Activated CD8-positive, alpha-beta memory T cell treated with anti-CD3 and anti-CD28 coated beads for 48 hours (primary cell): ENCODE measurements around the gene MTCL1.

ENCODE experiments used
- DNase-seq, 3 experiments: peaks; one replicate each; pipeline ENCODE4 v3.0.0-alpha.2; 2020; ENCODE audit warnings: low read depth in 2 of 3, low spot score in 2 of 3

The MTCL1 gene

GRCh38 chr18:8705238-8705960, at the start of gene MTCL1:
TSS of gene MTCL1 (plus strand) at chr18:8705556. CDS start at chr18:8705661, 105 bp downstream.
- no peak for DNase-seq

GRCh38 chr18:8656232-8656631, 49.1 kb upstream of the MTCL1 start:
- no peak for DNase-seq

DNA sequence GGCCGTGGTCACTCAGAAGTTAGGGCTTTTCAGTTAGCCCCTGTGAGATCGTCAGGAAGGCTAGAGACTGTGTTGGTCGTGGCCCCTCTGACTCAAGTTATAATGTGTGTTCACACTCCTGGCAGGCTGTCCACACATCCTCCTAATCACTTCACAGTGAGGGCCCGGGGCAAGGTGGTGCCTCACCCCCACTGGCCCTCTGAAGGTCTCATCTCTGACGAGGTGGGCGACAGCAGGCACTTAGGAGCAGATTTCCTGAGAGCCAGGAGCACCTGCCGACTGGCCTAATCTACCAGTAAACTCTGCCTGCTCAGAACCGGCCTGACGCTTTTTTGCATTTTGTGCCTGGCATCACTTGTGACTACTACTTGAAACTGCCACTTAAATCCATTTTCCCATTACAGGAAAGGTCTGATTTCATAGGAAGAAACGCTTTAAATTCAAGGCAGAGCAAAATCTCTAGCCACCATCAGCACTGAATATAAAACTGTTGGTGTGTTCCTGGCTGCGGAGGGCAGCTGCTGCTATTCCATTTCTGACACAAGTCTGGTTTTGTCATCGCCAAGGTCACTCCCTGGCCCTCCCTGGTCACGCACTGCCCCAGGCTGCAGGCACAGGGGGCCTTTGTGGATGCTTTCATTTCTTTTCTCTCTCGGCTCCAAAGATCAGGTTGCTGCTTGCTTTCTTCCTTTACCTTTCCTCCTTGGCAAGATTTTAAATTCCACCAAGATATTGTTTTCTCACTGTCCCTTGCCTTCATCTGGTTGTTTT, 48.1 kb upstream of the MTCL1 start:
- DNase-seq: no peak

GRCh38 chr18:8657873-8658470, 47.4 kb upstream of the MTCL1 start:
- no peak for DNase-seq

- no peak for DNase-seq
Observed at GRCh38 chr18:8658858-8659485, 46.4 kb upstream of the MTCL1 start.

DNA sequence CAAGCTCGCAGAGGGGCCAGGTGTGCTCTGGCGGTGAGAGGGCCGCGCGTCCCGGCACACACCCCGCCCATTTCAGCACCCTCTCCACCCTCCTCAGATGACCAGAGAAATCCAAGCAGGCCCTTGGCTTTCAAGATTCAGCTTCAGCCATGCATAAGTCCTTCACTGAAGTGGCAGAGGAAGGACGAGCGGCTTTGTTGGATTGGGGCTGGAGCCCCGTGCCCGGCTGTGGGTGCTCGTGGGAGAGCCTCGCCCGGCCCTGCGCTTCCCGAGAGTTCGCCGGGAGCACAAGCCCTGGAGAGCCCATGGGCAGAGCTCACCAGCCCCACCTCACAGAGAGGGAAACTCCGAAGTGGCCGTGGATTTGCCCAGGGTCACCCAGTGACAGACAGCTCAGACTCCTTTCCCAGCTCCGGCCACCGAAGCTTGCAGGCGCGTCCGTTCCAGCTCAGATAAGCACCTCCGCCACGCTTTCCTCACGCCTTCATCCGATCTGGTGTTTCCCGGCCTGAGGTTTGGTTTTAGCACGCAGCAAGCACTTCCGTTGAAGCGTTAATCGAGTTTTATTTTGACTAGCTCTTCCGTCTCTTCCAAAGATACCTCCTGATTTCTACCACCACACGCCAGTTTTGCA, 45.6 kb upstream of the MTCL1 start:
- DNase-seq: no peak

GRCh38 chr18:8660316-8660715, 45.0 kb upstream of the MTCL1 start:
- no peak for DNase-seq

DNA sequence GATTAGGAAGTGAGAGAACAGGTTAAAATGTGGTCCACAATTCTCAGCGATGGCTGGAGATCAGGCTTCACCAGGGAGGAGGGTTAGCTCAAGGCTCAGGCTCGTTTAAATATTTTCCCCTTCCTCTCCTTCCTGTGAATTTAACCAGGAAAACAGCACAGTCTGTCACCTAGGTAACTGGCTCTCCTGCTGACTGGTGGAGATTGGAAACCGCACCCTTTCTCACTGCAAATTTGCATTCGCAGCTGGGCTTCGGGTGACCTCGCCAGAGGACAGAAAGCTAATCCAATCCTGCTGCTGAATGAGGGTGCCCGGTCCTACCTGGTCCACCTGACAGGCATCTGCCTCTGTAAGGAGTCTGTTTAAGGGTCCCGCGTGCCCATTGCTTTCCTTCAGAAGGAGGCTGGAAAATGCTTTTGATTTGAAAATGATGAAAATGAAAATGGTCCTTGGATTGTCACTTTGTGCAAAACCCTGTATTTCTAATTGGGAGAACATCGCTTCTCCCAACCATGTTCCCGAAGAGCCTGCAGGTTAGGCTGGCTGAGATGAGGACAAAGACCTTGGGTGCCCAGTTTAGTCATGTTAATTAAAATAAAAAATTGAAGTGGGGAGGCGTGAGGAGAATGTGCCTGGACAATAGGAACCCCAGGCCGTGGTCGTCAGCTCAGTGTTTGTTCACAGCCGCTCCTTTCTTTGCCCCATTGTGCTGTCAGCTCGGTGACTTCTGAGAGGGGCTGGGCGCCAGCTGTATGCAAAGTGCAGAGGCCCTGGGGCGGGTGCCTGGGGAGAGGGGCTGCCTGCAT, 43.4 kb upstream of the MTCL1 start:
- DNase-seq: no peak

GRCh38 chr18:8662560-8663255, 42.6 kb upstream of the MTCL1 start:
- no peak for DNase-seq

DNA sequence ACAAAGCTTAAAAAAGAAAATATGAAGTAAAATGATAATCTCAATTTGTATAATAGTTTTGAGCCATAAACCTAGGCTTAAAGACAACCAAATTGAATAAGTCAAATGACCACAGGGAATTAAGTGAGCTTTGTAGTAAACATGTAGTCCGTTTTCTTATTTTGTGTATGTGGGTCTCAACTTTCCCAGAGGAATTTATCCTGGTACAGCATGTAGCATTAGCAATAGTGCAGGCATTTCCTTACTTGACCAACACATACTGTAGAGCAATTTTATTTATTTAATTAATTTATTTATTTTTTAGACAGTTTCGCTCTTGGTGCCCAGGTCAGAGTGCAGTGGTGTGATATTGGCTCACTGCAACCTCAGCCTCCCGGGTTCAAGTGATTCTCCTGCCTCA, 37.5 kb upstream of the MTCL1 start:
- no peak for DNase-seq

DNA sequence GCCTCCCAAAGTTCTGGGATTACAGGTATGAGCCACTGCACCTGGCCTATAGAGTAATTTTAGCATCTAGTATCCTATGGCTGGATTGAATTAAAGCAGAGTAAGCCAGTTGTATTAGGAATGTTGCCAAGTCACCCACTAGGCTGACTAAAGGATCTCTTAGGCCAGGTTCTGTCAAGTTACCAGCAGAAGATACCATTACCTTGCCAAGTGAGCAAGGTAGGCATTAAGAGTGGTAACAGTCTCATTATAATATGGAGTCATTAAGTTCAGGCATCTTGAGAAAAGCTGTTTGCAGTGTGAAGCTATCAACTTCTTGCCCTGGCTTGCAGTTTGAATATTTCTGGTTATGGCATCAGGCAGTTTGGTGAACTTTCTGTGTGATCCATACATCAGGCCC, 37.0 kb upstream of the MTCL1 start:
- no peak for DNase-seq

DNA sequence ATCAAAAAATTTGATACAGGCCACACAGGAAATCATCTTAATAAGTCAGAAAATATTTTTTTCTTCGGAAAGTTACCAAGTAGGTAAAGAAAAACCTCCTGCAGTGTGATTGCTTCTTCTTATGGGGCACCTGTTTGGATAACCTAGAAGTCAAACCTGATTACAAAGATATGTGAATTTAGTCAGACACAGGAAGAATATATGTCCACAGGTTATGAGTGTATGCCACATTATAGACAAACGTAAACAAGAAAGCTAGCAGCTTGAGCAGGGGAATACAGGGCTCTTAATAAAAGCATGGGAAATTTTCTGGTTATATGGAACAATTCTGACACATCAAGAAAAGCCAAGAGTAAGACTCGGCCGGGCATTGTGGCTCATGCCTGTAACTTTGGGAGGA, 35.8 kb upstream of the MTCL1 start:
- no peak for DNase-seq

DNA sequence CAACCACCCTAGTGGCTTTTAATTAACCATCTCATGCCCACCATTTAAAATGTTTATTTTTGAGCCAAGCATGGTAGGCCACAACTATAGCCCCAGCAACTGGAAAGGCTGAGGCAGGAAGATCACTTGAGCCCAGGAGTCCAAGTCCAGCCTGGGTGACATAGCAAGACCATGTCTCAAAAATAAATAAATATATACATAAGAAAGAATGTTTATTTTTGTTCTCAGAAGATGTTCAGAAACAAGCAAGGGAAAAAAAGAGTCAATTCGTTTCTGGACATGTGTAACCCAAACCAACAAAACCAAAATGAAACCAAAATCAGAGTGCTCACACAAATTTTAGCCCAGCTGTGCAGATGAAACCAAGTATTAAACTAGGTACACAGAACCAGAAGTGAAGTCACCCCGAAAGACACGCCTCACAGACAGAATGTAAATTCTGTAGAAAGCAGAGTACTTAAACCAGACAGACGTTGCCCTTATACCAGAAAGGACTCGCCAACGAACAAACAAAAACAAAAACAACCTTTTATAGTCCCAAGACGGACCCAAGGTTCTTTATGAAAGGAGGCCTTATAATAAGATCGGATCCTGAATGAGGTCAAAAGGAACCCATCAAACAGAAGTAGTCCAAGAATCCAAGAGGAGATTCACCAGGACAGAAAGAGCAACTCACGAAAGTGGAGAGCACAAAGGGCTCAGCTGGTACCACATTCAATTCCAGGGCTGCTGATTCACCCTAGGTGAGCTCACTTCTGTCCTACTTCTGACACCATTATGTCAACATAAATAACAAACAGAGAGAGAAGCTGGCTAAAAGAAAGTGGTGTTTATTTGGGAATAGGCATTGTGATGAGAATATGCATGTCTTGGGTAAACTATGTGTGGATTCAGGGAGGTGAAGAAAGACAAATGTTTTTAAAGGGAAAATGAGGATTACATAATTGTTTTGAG, 31.8 kb upstream of the MTCL1 start:
- DNase-seq: no peak

- DNase-seq: no peak
Observed at GRCh38 chr18:8675057-8675456, 30.3 kb upstream of the MTCL1 start.

- DNase-seq: no peak
Observed at GRCh38 chr18:8681196-8681595, 24.2 kb upstream of the MTCL1 start.

- no peak for DNase-seq
Observed at GRCh38 chr18:8684577-8684976, 20.8 kb upstream of the MTCL1 start.

DNA sequence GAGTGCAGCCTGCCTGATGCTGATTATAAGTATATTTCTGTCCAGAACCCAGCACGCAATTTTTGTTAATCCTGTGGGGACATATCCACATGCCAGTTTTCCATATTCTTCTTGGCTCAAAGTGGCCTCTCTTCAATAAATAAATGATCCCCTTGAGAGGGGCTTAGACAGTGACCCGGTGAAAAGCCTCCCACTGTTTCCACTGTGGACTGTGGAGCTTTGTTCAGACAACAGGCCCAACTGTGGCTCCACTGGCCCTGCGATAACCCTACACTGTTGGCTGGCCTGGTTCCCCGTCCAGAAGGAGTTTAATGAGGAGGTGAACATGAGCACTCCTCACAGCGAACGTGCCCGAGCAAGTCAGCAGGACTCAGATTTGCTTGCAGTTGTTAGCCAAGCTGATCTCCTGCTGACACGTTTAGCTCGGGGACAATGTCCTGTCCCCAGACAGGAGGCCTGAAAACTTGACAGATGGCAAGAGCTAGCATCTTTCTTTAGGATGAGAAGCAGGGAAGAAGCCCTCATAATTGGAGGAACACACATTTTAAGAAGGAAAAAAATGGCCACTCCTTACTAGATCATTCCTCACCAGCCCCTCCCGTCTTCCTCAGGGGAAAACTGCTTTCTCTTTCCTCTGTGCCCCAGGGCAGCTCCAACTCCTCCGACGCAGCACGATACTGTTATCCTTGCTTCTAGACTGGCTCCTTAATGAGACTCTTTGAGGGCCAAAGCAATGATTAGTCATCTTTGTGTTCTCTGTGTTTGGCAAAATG, 20.0 kb upstream of the MTCL1 start:
- no peak for DNase-seq

DNA sequence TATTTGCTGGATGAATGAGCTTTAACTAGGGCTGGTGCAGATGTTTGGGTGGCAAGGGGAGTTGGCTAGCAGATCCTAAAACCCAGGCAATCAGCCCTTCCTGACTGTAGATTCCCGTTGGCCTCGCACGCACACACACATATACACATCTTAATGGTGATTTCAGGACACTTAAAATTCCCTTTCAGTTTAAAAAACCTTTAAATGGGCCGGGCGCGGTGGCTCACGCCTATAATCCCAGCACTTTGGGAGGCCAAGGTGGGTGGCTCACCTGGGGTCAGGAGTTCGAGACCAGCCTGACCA, 19.5 kb upstream of the MTCL1 start:
- DNase-seq: no peak
